HG02571 (cell line): ENCODE measurements around the gene OR51I2.

Experiments used
- ATAC-seq: cut with Tn5 transposase; IDR thresholded peaks from one replicate; pipeline ENCODE4 v1.9.1; 2021; ENCODE audit warnings: mild to moderate bottlenecking, moderate library complexity; ENCODE audit not compliant: unreplicated experiment

The OR51I2 gene

GRCh38 chr11:5449023-5449422 is at the start of gene OR51I2:
TSS of gene OR51I2 (plus strand) at chr11:5449323. CDS start at chr11:5453489, 4,166 bp downstream.
- no peak for ATAC-seq

- no peak for ATAC-seq
Measured at GRCh38 chr11:5405173-5405572, 44.0 kb upstream of the OR51I2 start.

- no peak for ATAC-seq
Measured at GRCh38 chr11:5420993-5421392, 28.1 kb upstream of the OR51I2 start.

- no peak for ATAC-seq
Measured at GRCh38 chr11:5421811-5422210, 27.3 kb upstream of the OR51I2 start, which contains the start of gene OR51Q1. TSS of gene OR51Q1 (plus strand) at chr11:5422111. CDS start at chr11:5422201, 90 bp downstream.

- ATAC-seq: no peak
Measured at GRCh38 chr11:5423131-5423530, 26.0 kb upstream of the OR51I2 start.

- ATAC-seq: no peak
Measured at GRCh38 chr11:5441414-5441813, 7.7 kb upstream of the OR51I2 start, which contains the start of gene OR51I1. TSS of gene OR51I1 (minus strand) at chr11:5441514. CDS start at chr11:5441514, 0 bp downstream.

GRCh38 chr11:5443835-5444393 is 5.2 kb upstream of the OR51I2 start:
- no peak for ATAC-seq

GRCh38 chr11:5449432-5449831 is 309 bp downstream of the OR51I2 start:
- no peak for ATAC-seq

GRCh38 chr11:5460983-5461621 is 12.0 kb downstream of the OR51I2 start:
- ATAC-seq: no peak

GRCh38 chr11:5467527-5467926 is 18.4 kb downstream of the OR51I2 start:
- no peak for ATAC-seq

GRCh38 chr11:5473921-5474320 is 24.8 kb downstream of the OR51I2 start:
- no peak for ATAC-seq

GRCh38 chr11:5476186-5476819 is 27.2 kb downstream of the OR51I2 start:
- peak; percentile 63 for ATAC-seq

- no peak for ATAC-seq
Measured at GRCh38 chr11:5486003-5486402, 36.9 kb downstream of the OR51I2 start.

- no peak for ATAC-seq
Measured at GRCh38 chr11:5486421-5486820, 37.3 kb downstream of the OR51I2 start.

GRCh38 chr11:5488385-5488784 is 39.3 kb downstream of the OR51I2 start, which contains the start of gene OR52D1:
TSS of gene OR52D1 (plus strand) at chr11:5488685. CDS start at chr11:5488707, 22 bp downstream.
- no peak for ATAC-seq

GRCh38 chr11:5488798-5489399 is 39.8 kb downstream of the OR51I2 start:
- ATAC-seq: no peak

GRCh38 chr11:5489576-5490357 is 40.6 kb downstream of the OR51I2 start:
- ATAC-seq: no peak

GRCh38 chr11:5499671-5500070 is 50.5 kb downstream of the OR51I2 start:
- no peak for ATAC-seq

- ATAC-seq: no peak
Measured at GRCh38 chr11:5500393-5500801, 51.3 kb downstream of the OR51I2 start.

GRCh38 chr11:5504403-5504921 is 55.3 kb downstream of the OR51I2 start:
- no peak for ATAC-seq
